Kidney epithelial cell (primary cell): ENCODE data around the gene NNT. TPM values are rescaled to one million over a fixed set of nuclear protein-coding genes. Genes with fewer than 3 reads are reported as not detected.

Experiments used
- DNase-seq: peaks from one replicate; pipeline ENCODE4 v3.0.0-alpha.2; 2010; ENCODE audit warnings: low read depth
- H3K27me3 ChIP-seq: 2 replicates; pipeline ENCODE4 v1.6.0; 2011; ENCODE audit warnings: low read length; ENCODE audit not compliant: control insufficient read depth, insufficient read depth
- H3K36me3 ChIP-seq: 2 replicates; pipeline ENCODE4 v1.5.1; 2011; ENCODE audit warnings: low read length; ENCODE audit not compliant: control insufficient read depth, insufficient read depth
- H3K4me3 ChIP-seq: 2 replicates; pipeline ENCODE4 v1.5.1; 2011; ENCODE audit warnings: low read depth, mild to moderate bottlenecking, control low read depth, low read length
- CTCF ChIP-seq: IDR thresholded peaks from 2 replicates; pipeline ENCODE4 v1.5.1; 2011; ENCODE audit warnings: mild to moderate bottlenecking, moderate library complexity, low read length, control low read depth, inconsistent platforms; ENCODE audit not compliant: insufficient read depth, poor library complexity, severe bottlenecking
- total RNA-seq: library from RNA; depleted of rRNA; stranded (reverse); fragments of >200 nt; gene quantifications from 2 replicates; pipeline ENCODE4 v1.2.3, GENCODE V29; 2015

Gene NNT
- total RNA-seq, 1 donor from 2014 or later, result 41.4 TPM

DNA sequence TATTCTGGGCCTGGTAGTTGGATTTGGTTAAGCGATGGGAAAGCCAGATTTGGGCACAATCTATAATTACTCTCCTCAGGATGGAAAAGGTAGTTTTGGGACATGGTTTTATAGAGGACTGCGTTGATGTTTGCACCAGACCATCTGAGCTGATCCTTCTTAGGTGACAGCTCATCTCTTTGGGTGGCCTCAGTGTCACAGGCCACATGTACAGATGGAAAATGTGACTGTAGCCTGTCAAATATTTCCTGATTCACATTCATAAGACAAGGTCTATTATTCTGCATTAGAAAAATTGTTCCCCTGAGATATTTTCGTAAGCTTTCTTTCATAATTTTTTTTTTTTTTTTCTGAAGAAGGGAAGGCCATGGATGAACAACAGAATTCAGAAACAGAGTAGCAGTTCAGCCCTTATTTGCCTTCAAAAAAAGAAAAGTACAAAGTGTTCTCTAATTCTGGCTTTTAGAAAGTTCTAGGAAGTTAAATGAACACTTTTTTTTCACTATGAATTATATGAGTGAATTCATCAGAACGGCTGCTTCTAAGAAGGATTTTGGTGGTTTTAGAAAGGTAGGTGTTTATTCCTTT lies 81.0 kb downstream of the NNT start:
- no peaks in the 10 kb centered on the region for H3K27me3 ChIP-seq
- no peak for TF ChIP-seq CTCF
- H3K4me3 ChIP-seq, result no peak overlapping the region
- DNase-seq, result no peak
- no peaks in the 10 kb centered on the region for H3K36me3 ChIP-seq

- no peak for TF ChIP-seq CTCF
- Histone ChIP-seq H3K27me3 (no peaks in the 10 kb centered on the region), H3K4me3 (no peak overlapping the region), H3K36me3 (no peaks in the 10 kb centered on the region)
- no peak for DNase-seq
Observed at GRCh38 chr5:43685252-43685950, 82.4 kb downstream of the NNT start.

DNA sequence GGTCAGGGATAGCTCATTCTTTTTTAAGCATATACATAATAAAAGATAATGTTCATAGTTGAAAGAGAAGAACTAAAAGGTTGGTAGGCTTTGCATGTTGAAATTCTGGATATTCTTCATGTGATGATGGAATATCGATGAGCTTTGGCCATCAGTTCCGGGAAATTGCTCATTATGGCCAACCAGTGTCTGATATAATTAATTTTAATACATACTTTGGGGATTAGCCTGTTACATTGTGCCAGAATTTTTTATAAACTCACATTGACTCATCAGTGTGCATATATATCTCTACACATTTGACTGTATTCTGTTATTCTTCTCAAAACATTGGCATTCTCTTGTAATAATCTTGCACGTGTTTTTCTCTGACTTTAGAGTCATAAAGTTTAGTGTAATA lies 84.3 kb downstream of the NNT start:
- no peak for DNase-seq
- TF ChIP-seq CTCF, result no peak
- Histone ChIP-seq H3K27me3 (no peaks in the 10 kb centered on the region), H3K36me3 (no peaks in the 10 kb centered on the region), H3K4me3 (no peak overlapping the region)

- no peaks in the 10 kb centered on the region for H3K27me3 ChIP-seq
- H3K4me3 ChIP-seq, result no peak overlapping the region
- H3K36me3 ChIP-seq, result no peaks in the 10 kb centered on the region
- no peak for DNase-seq
- no peak for TF ChIP-seq CTCF
Observed at GRCh38 chr5:43691275-43691674, 88.3 kb downstream of the NNT start.

DNA sequence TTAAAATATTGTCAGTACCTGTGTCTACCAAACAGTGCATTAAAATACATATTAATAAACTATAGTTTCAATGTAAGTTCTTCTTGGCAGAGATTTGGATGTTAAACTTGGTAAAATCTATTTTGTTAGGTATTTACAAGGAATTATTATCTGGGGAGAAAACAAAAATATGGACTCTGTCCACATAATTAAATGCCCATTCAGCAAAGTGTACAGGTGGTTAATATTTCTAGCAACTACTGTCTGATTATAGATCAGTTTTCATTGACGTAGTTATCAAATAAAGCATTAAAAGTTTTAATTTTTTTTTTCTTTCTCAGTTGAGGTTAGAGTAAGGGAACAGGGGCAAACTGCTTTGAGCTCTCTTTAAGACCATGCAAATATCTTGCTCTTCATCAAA lies 88.9 kb downstream of the NNT start:
- TF ChIP-seq CTCF, result no peak
- Histone ChIP-seq H3K27me3 (no peaks in the 10 kb centered on the region), H3K4me3 (no peak overlapping the region), H3K36me3 (no peaks in the 10 kb centered on the region)
- DNase-seq, result no peak

DNA sequence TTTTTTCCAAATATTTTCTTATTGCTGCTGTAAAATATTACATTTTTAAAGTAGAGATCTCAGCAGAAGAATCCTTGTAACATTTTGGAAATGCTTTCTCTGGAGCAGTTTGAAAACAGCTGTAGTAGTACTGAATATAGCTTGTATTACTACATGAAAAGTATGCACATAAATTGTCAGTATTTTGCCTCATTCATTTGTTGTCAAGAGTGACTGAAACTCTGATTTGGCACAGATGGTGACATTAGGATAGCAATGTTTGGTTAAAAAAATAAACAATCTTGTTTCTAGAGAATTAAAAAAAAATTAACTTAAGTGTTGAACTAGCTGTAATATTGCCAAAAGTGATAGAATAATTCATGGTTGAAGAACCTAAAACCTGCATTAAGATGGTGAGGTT lies 90.4 kb downstream of the NNT start:
- Histone ChIP-seq H3K27me3 (no peaks in the 10 kb centered on the region), H3K36me3 (no peaks in the 10 kb centered on the region), H3K4me3 (no peak overlapping the region)
- DNase-seq, result no peak
- TF ChIP-seq CTCF, result no peak
